ENCODE results near the gene KCNE2.
"Not testable (repeated sequence)": the region's sequence is repeated elsewhere in the genome, so short reads cannot be mapped to it uniquely, and the experiment has no call there.

Gene KCNE2

DNA sequence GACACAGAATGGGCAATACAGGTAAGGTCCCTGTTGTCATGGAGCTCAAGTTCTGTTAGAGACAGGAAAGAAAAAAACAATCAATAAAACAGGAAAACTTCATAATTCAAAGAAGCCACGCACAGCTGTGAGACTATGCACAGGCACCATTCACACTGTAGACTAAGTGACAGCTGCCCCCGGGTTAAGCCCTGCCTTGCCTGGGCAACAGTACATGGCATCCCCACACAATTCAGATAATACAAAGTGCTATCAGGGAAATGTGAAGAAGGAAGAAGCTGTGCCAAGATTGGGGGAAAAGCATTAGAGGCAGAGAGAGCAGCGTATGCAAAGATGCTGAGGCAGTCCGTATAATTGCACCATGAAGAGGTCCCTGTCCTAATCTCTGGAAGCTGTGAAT, 9.0 kb upstream of the KCNE2 start:
- DNase-seq: no peak

DNA sequence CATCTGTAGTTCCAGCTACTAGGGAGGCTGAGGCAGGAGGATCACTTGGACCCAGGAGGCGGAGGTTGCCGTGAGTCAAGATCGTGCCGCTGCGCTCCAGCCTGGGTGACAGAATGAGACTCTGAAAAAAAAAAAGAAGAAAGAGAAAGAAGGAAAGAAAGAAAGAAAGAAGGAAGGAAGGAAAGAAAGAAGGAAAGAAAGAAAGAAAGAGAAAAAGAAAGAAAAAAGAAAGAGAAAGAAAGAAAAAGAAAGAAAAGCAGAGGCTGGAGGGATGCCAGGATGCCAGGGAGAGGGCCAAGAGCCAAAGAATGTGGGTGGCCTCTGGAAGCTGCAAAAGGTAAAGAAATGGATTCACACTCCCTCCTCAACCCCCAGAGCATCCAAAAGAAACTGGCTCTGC, 8.2 kb upstream of the KCNE2 start:
- no peak for DNase-seq

DNA sequence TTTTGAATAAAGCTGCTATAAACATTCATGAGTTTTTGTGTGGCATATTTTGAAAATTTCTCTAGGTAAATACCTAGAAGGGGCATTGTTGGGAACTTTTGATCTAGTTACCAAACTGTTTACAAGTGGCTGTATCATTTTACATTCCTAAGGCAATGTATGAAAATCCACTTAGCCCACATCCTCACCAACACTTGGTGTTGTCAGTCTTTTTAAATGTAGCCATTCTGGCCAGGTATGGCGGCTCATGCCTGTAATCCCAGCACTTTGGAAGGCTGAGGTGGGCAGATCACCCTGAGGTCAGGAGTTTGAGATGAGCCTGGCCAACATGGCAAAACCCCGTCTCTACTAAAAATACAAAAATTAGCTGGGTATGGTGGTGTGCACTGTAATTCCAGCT, 5.9 kb upstream of the KCNE2 start:
- DNase-seq: no peak

DNA sequence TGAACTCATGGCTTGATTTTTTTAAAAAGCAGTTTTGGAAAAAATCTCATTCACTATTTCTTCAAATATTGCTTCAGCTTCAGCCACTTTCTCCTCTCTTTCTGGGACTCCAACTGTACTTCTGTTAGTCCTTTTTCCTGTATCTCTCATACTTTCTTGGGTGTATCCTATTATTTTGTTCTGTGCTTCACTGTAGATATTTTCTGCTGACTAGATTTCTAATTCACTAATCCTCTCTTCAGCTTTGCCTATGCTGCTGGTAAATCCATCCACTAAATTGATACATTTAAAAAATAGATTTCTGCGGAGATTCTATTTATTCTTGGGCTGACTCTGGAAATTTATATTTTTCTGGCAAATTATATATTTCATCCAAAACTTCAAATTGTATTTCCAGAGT, 4.9 kb upstream of the KCNE2 start:
- no peak for DNase-seq

DNA sequence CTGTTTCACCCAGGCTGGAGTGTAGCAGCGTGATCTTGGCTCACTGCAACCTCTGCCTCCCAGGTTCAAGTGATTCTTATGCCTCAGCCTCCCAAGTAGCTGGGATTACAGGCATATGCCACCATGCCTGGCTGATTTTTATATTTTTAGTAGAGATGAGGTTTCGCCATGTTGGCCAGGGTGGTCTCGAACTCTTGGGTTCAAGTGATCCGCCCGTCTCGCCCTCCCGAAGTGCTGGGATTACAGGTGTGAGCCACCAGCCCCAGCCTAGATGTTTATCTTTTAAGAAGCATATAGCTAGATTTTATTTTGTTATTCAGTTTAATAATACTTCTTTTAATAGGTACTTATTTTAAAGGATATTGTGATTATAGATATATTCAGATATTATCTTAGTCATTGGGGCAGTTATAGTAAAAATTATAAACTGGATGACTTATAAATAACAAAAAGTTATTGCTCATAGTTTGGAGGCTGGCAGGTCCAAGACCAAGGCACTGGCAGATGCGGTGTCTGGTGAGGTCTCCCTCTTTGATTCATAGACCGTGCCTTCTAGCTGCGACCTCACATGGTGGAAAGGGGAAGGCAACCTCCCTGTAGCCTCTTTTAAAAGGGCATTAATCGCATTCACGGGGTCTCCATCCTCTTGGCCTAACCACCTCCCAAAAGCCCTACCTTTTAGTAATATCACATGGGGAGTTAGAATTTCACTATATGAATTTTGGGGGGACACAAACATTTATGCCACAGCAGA, 3.1 kb upstream of the KCNE2 start:
- DNase-seq: no peak

DNA sequence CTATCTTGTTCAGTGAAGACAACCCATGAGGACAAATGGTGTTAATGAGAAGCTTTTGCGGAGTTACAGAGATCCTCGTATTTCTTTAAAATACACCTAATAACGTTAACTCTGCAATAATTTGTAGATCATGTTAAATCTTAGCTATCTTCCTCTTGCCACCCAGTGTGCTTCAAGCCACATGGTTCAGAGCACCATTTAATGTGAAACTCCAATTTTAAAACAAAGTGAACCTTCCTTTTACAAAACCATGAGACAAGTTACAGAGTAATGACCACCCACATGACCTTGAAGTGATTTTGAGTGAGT, 1.7 kb upstream of the KCNE2 start:
- DNase-seq: no peak

DNA sequence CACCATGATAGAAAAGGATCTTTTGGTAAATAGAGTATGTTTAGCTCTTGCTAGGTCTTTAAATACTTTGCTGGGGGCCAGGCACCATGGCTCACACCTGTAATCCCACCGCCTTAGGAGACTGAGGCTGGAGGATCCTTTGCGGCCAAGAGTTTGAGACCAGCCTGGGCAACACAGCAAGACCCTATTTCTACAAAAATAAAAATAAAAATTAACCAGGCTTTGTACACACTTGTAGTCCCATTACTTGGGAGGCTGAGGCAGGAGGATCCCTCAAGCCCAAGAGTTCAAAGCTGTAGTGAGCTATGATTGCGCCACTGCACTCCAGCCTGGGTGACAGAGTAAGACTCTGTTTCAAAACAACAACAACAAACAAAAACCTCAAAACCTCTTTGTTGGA, 1.1 kb upstream of the KCNE2 start:
- DNase-seq: no peak

DNA sequence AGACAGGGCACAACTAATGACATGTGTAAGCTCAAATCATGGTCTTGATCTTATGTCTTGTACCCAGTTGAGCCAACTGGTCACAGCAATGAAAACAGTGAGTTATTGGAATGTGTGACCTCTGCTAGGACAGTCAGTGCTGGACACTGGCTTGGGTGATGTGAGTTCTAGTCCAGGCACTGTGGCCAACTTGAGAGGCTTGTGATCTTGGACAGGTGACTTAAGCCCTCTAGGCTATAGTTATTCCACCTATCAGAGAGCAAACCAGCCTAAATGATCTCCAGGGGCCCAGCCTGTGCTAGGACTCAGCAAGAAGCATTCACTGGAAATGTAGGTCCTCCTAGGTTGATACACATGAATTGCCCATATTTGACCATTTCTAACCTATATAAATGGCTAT, 1.1 kb downstream of the KCNE2 start:
- DNase-seq: no peak

DNA sequence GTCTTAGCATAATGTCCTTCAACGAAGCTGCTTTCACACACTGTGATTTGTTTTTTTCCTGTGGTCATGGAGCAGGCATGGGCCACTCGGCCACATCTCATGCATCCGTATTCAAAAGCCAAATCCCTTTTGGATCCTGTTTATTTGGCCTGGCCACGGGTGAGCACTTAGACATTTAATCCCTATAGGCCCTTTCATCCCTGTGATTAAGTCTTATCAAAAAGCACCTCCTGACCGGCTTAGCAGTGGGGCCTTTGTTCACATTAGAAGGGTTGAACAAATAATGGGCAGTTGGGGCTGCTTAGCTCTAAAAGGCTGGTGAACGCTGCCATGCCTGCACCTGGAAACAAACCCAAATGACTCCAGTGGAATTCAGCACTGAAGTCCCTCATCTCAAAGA, 2.0 kb downstream of the KCNE2 start:
- no peak for DNase-seq

DNA sequence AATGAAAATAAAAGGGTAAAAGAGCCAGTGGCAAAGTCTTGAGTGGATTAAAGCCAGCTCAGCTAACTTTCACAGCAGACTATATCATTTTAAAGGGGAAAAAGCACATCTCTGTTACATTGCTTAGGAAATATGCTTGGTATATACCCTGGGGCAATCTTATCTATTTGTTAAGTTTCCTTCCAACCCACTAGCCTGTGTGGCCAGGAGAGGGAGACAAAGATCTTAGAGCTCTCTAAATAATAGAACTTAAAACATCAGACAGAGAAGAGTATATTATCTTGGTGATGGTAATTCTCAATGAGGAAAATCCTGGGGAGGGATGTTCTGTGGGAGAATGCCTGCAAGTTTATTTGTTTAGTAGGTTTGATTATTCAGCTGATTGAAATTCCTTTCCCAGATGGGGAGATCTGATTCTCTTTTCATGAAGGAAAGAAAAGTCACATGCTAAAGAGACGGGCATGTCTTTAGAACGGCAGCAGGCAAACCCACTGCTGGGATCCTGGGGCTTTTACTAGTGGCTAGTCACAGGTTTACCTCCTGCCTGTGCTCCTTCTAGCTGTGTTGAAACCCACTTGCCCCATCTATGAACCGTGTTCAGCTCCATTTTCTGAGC, 3.6 kb downstream of the KCNE2 start:
- DNase-seq: peak; percentile 50

DNA sequence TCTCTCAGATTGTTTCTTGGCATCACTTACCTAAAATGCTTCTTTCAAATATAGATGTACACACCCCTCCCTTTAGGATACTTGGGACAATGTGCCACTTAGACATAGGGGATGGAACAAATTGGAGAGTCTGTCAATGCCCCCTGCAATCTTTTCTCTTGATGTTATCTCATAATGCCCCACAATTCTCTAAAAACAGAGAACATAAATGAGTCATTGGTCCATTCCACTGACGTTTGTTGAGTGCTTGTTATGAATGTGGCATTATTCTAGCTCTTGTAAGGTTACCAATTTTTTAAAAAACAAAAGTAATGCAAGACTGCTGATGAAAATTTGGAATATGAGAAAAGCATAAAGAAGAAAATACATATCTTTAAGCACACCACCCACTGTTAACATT, 5.9 kb downstream of the KCNE2 start:
- DNase-seq: no peak

DNA sequence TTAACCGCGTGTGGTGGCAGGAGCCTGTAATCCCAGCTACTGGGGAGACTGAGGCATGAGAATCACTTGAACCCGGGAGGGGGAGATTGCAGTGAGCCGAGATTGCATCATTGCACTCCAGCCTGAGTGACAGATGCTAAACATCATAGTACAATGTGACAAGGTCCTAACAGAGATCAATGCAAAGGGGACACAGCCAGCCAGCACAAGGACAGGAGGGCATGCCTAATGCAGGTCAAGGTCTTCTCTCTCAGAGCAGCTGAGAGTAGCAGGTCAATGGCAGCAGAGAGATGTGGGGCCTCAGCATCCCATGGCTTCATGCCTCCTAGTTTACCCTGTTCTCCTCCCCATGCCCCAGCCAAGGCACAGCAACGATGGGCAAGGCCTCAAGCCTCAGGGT, 8.5 kb downstream of the KCNE2 start:
- no peak for DNase-seq

DNA sequence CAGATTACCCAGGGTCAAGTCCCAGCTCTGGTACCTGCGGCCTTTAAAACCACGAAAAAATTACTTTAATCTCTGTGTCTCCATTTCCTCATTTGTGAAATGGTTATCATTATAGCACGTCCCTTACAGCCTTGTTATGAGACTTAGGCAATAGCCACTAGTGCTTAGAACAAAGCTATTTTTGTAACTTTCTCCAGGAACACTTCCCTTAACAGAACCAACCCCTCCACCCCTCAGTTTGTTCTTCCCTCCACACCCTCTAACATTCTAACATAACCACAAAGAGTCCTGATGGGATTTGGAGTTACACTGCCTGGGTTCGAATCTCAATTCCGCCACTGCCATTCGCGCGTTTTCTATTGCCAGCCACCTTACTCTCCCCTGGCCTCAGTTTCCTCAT, 10.7 kb downstream of the KCNE2 start:
- DNase-seq: not testable (repeated sequence)

DNA sequence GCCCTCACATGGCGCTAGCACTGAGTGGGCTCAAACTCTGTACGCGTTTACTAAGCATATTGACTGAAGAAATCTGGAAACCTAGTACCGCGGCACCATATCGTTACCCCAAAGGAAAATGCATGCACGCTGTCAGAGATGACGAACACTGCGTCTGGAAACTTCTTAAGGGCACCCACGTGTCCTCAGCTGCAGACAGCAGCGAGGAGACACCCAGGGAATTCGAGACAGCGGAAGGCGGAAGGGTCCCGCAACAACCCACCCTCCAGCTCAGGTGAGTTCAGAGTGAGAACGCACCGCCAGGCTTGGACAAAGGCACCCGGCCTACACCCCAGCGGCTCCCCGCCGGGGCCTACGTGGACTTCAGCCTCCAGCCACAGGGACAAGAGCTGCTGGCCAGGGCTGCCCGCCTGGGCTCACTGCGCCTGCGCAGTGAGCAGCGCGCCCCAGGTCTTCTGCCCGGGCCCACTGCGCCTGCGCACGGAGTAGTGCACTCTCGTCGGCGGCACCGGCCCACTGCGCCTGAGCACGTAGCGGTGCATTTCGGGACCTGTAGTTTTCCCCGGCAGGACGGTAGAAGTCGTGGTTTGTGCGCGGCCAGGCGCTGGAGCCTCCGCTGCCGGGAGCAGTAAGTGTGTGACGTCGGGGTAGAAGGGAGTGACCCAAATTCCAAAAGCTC, 11.3 kb downstream of the KCNE2 start, which contains the start of gene SMIM11:
Gene SMIM11, plus strand, starts transcription at position 568 of the 679 bp plus-strand sequence. CDS start 3,998 bp downstream, outside the sequence.
- DNase-seq: not testable (repeated sequence)

DNA sequence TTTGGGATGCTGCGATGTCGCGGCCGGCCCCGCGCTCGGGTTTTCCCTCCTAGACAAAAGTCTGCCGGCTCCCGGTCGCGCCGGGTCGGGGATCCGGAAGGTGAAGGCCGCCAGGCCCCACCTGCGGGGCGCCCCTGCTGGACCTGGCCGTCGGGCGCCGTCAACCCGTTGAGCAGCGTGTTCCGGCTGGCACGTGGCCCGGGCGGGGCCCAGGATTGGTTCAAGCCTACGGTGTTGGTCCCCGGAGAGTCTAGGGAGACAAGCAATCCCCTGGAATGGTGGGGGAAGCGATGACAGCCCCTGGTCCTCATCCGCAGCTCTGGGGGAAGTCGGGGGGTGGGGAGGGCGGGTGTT, 11.8 kb downstream of the KCNE2 start:
- not testable (repeated sequence) for DNase-seq

DNA sequence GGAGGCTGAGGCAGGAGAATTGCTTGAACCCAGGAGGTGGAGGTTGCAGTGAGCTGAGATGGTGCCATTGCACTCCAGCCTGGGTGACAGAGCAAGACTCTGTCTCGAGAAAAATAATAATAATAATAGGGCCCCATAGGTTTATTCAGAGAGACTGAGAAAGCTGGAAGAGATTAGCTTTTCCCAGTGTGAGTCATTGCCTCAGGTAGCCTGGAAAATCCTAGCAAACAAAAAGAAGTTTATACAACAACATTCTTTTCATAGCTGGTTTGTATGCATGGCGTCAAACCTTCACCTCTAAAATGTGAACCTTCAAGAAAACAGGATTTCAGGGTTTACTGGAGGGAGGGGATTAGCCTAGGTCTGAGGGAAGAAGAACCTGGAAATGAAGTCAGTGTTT, 19.3 kb downstream of the KCNE2 start:
- not testable (repeated sequence) for DNase-seq

DNA sequence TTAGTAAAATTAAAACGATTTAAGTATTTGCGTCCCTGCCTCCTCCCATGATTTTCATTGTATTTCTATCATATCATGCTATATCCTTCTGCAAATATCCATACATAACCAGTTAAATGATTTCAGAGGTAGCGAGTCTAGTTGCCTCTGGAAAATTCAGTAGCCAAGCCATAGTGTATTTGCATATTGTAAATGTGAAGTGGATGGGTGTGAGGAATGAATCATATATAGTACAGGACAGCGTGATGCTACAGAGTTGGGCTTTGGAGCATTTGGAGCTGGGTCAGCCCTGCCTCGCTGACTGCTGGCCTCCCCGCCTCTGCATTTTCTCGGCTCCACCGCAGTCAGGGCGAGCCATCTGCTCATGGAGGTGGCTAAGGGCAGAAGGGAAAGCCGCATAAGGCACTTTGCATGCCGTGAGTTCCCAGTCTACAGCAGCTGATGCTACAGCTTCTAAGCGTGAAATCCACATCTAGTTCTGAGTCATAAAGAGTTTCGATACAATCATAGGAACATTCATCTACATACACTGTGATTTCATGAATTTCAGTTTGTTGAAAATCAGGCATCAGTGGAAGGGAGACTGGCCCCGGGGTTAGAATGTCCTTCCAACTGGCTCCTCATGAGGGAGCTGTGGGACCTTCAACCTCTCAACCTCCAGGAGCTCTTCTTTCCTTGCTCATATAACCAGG, 20.1 kb downstream of the KCNE2 start:
- DNase-seq: not testable (repeated sequence)

DNA sequence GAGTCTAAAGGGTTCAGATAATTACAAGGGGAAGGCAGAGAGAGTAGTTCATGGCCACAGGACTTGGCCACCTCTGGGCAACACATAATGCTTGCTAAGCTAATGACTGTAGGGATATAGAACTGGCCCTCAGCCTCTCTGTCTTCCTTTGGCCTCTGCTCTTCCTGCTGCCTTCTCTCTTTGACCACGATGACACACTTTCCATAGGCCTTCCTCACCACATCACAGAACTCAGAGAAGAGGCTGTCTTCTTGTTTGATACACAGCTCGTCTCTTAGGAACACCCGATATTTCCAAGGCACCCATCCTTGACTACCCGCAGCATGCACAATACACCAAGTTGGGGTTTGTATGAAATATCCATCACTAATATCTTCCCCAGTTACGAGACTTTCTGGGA, 36.7 kb downstream of the KCNE2 start:
- not testable (repeated sequence) for DNase-seq

DNA sequence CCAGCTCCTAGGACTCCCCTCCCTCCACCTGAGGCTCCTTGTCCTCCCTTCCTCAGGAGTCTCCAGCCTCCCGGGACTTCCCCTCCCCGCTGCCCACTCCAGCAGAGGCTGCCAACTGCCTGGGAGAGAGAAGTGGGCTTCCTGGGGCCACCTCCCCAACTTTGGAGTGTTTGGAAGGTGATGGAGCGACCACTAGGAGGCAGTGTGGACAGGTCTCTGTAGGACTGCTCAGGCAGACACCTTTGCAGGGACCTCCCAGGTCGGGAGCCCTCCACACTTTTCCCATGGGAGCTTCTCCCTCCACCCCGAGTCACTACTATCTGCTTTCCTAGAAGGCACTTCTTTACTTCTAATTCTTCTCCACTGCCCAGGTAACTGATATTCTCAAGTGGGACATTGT, 40.9 kb downstream of the KCNE2 start:
- not testable (repeated sequence) for DNase-seq

DNA sequence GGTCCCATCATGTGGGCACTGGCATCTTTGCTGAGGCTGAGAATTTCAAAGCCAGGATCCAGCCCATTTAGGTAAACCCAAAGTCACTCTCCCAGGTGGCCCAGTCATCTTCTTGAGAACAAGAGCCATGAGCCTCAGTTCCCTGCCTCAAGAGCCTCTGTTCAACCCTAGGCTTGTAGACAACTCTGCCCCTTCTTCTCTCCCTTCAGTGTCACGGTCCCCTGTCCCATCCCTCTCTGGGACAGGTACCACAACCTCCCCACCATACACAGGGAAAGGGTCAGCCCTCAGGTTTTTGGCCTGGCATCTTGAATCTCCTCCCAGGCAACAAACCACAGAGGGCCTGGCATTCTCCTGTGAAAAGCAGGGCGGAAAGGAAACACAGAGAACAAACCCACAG, 41.9 kb downstream of the KCNE2 start:
- DNase-seq: not testable (repeated sequence)

DNA sequence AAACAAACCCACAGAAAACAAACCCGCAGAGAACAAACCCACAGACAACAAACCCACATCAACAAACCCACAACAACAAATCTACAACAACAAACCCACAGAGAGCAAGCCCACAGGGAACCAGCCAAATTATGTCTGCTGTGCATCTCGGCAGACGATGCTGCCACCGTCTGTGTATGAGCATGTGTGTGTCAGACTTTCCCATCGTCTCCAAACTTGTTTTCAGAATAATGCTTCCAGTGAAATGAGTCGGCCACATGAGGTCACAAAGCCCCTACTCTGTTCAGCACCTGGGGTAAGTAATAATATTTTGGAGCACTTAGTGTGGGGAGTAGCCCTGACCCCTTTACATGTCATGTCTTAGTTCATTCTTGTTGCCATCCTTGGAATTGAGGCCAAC, 42.3 kb downstream of the KCNE2 start:
- DNase-seq: not testable (repeated sequence)

DNA sequence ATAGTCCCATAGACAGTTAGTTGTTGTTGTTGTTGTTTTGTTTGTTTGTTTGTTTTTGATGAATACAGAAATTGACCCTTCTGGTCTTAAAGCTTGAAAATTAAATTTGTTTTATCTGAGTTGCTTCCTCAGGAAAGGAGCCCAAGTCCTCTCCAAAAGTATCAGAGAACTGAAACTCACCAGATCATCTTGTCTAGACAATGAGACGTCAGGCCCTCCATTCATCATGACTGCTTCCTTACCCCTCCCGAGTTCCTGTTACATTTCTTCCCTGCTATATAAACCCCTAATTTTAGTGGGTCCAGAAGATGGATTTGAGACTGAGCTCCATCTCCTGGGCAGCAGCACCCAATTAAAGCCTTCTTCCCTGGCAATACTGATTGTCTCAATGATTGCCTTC, 42.9 kb downstream of the KCNE2 start:
- not testable (repeated sequence) for DNase-seq

DNA sequence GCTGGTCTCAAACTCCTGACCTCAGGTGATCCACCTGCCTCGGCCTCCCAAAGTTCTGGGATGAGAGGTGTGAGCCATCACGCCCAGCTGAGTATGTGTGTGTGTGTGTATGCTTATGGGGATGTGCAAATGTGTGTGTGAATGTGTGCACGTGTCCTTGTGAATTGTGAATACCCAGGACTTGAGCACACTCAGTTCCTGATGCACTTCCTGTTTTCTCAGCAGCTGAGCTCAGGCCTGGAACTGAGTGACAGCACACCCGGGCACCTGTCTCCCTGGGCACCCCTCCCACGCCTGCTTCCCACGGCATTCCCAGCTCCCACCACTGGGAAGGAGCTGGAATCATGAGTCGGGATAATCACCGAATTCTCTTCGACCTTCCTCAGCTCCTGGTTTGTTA, 43.5 kb downstream of the KCNE2 start:
- DNase-seq: not testable (repeated sequence)

All from stimulated activated CD4-positive, alpha-beta T cell treated with anti-CD3 and anti-CD28 coated beads, Interleukin-15, amount 100 ng/mL, for 24 hours (primary cell).